ENCODE data around the gene PXDN.

Gene PXDN

GRCh38 chr2:1651121-1652033, 92.9 kb downstream of the PXDN start:
- Histone ChIP-seq H3K4me1 (ENCODE audit: control insufficient read depth, insufficient read depth, low read length) (peaks cover 56% of the 10 kb centered on the region), H3K36me3 (ENCODE audit: control insufficient read depth, insufficient read depth, low read length, severe bottlenecking) (peaks cover 53% of the 10 kb centered on the region), H3K27me3 (replicated peaks; ENCODE audit: control insufficient read depth, insufficient read depth, low read length) (no peaks in the 10 kb centered on the region), H3K9me3 (ENCODE audit: control insufficient read depth, low read length) (no peaks in the 10 kb centered on the region), H3K9ac (ENCODE audit: low read length) (peak overlapping the region; percentile 35), H3K4me3 (ENCODE audit: low read length) (no peak overlapping the region)
- DNase-seq (ENCODE audit: low read depth), result no peak

GRCh38 chr2:1650085-1650872, 94.0 kb downstream of the PXDN start:
- Histone ChIP-seq H3K9me3 (ENCODE audit: control insufficient read depth, low read length) (no peaks in the 10 kb centered on the region), H3K4me3 (ENCODE audit: low read length) (no peak overlapping the region), H3K36me3 (ENCODE audit: control insufficient read depth, insufficient read depth, low read length, severe bottlenecking) (peaks cover 64% of the 10 kb centered on the region), H3K27me3 (replicated peaks; ENCODE audit: control insufficient read depth, insufficient read depth, low read length) (no peaks in the 10 kb centered on the region), H3K4me1 (ENCODE audit: control insufficient read depth, insufficient read depth, low read length) (peaks cover 46% of the 10 kb centered on the region), H3K9ac (ENCODE audit: low read length) (no peak overlapping the region)
- DNase-seq (ENCODE audit: low read depth), result no peak

GRCh38 chr2:1649103-1650084, 94.9 kb downstream of the PXDN start:
- no peak for DNase-seq (ENCODE audit: low read depth)
- Histone ChIP-seq H3K9me3 (ENCODE audit: control insufficient read depth, low read length) (no peaks in the 10 kb centered on the region), H3K9ac (ENCODE audit: low read length) (no peak overlapping the region), H3K4me3 (ENCODE audit: low read length) (no peak overlapping the region), H3K27me3 (replicated peaks; ENCODE audit: control insufficient read depth, insufficient read depth, low read length) (no peaks in the 10 kb centered on the region), H3K4me1 (ENCODE audit: control insufficient read depth, insufficient read depth, low read length) (peaks cover 37% of the 10 kb centered on the region), H3K36me3 (ENCODE audit: control insufficient read depth, insufficient read depth, low read length, severe bottlenecking) (peaks cover 71% of the 10 kb centered on the region)

GRCh38 chr2:1648241-1649102, 95.8 kb downstream of the PXDN start:
- Histone ChIP-seq H3K9me3 (ENCODE audit: control insufficient read depth, low read length) (no peaks in the 10 kb centered on the region), H3K36me3 (ENCODE audit: control insufficient read depth, insufficient read depth, low read length, severe bottlenecking) (peaks cover 78% of the 10 kb centered on the region), H3K27me3 (replicated peaks; ENCODE audit: control insufficient read depth, insufficient read depth, low read length) (no peaks in the 10 kb centered on the region), H3K9ac (ENCODE audit: low read length) (no peak overlapping the region), H3K4me3 (ENCODE audit: low read length) (no peak overlapping the region), H3K4me1 (ENCODE audit: control insufficient read depth, insufficient read depth, low read length) (peaks cover 28% of the 10 kb centered on the region)
- DNase-seq (ENCODE audit: low read depth), result no peak

GRCh38 chr2:1647417-1648240, 96.7 kb downstream of the PXDN start:
- no peaks in the 10 kb centered on the region for H3K9me3 ChIP-seq (ENCODE audit: control insufficient read depth, low read length)
- no peak for DNase-seq (ENCODE audit: low read depth)
- H3K9ac ChIP-seq (ENCODE audit: low read length), result no peak overlapping the region
- no peaks in the 10 kb centered on the region for H3K27me3 ChIP-seq (replicated peaks; ENCODE audit: control insufficient read depth, insufficient read depth, low read length)
- H3K4me1 ChIP-seq (ENCODE audit: control insufficient read depth, insufficient read depth, low read length), result peaks cover 20% of the 10 kb centered on the region
- peaks cover 87% of the 10 kb centered on the region for H3K36me3 ChIP-seq (ENCODE audit: control insufficient read depth, insufficient read depth, low read length, severe bottlenecking)
- no peak overlapping the region for H3K4me3 ChIP-seq (ENCODE audit: low read length)

GRCh38 chr2:1645761-1646476, 98.4 kb downstream of the PXDN start:
- H3K4me3 ChIP-seq (ENCODE audit: low read length), result no peak overlapping the region
- no peaks in the 10 kb centered on the region for H3K27me3 ChIP-seq (replicated peaks; ENCODE audit: control insufficient read depth, insufficient read depth, low read length)
- DNase-seq (ENCODE audit: low read depth), result no peak
- no peaks in the 10 kb centered on the region for H3K9me3 ChIP-seq (ENCODE audit: control insufficient read depth, low read length)
- peaks cover 88% of the 10 kb centered on the region for H3K36me3 ChIP-seq (ENCODE audit: control insufficient read depth, insufficient read depth, low read length, severe bottlenecking)
- peaks cover 4% of the 10 kb centered on the region for H3K4me1 ChIP-seq (ENCODE audit: control insufficient read depth, insufficient read depth, low read length)
- no peak overlapping the region for H3K9ac ChIP-seq (ENCODE audit: low read length)

GRCh38 chr2:1644427-1644826, 99.9 kb downstream of the PXDN start:
- no peaks in the 10 kb centered on the region for H3K4me1 ChIP-seq (ENCODE audit: control insufficient read depth, insufficient read depth, low read length)
- H3K27me3 ChIP-seq (replicated peaks; ENCODE audit: control insufficient read depth, insufficient read depth, low read length), result no peaks in the 10 kb centered on the region
- H3K4me3 ChIP-seq (ENCODE audit: low read length), result no peak overlapping the region
- no peaks in the 10 kb centered on the region for H3K9me3 ChIP-seq (ENCODE audit: control insufficient read depth, low read length)
- H3K36me3 ChIP-seq (ENCODE audit: control insufficient read depth, insufficient read depth, low read length, severe bottlenecking), result peaks cover 88% of the 10 kb centered on the region
- H3K9ac ChIP-seq (ENCODE audit: low read length), result no peak overlapping the region
- no peak for DNase-seq (ENCODE audit: low read depth)

- Histone ChIP-seq H3K36me3 (ENCODE audit: control insufficient read depth, insufficient read depth, low read length, severe bottlenecking) (peaks cover 88% of the 10 kb centered on the region), H3K9ac (ENCODE audit: low read length) (no peak overlapping the region), H3K4me3 (ENCODE audit: low read length) (no peak overlapping the region), H3K9me3 (ENCODE audit: control insufficient read depth, low read length) (no peaks in the 10 kb centered on the region), H3K4me1 (ENCODE audit: control insufficient read depth, insufficient read depth, low read length) (no peaks in the 10 kb centered on the region), H3K27me3 (replicated peaks; ENCODE audit: control insufficient read depth, insufficient read depth, low read length) (no peaks in the 10 kb centered on the region)
- DNase-seq (ENCODE audit: low read depth), result no peak
Observed at GRCh38 chr2:1642993-1643619, 101.2 kb downstream of the PXDN start.
